Thymus (tissue), 11 donors: ENCODE results near the gene PON3. TPM values are rescaled to one million over a fixed set of nuclear protein-coding genes. Genes with fewer than 3 reads are reported as not detected.

Experiments
- DNase-seq, 9 donors: peaks; one replicate each; pipeline ENCODE4 v3.0.0-alpha.2; 2013; ENCODE audit warnings: low spot score in 9 of 9, low read depth in 6 of 9, missing footprints in 1 of 9
- H3K27ac ChIP-seq, 2 donors: one replicate each; pipeline ENCODE4 v1.5.1; 2013; ENCODE audit warnings: control low read depth in 1 of 2, low read depth in 1 of 2, low read length in 1 of 2, mild to moderate bottlenecking in 1 of 2, moderate library complexity in 1 of 2
- H3K27me3 ChIP-seq, 2 donors: one replicate each; pipeline ENCODE4 v1.5.1; 2013; ENCODE audit warnings: low read length in 1 of 2; ENCODE audit not compliant: control insufficient read depth in 2 of 2, insufficient read depth in 1 of 2
- H3K36me3 ChIP-seq, 2 donors: one replicate each; pipeline ENCODE4 v1.5.1; 2013; ENCODE audit warnings: low read length in 1 of 2, mild to moderate bottlenecking in 1 of 2, moderate library complexity in 1 of 2; ENCODE audit not compliant: control insufficient read depth in 2 of 2, insufficient read depth in 2 of 2
- H3K4me1 ChIP-seq, 2 donors: one replicate each; pipeline ENCODE4 v1.5.1; 2013; ENCODE audit warnings: low read length in 2 of 2; ENCODE audit not compliant: control insufficient read depth in 2 of 2, insufficient read depth in 2 of 2
- H3K4me3 ChIP-seq, 2 donors: one replicate each; pipeline ENCODE4 v1.5.1; 2013; ENCODE audit warnings: low read length in 2 of 2, control low read depth in 1 of 2, mild to moderate bottlenecking in 1 of 2
- H3K9me3 ChIP-seq, 2 donors: one replicate each; pipeline ENCODE4 v1.5.1; 2013; ENCODE audit warnings: low read length in 1 of 2, mild to moderate bottlenecking in 1 of 2; ENCODE audit not compliant: control insufficient read depth in 2 of 2, insufficient read depth in 1 of 2
- whole genome bisulfite sequencing: extraction: QIAGEN DNeasy Blood & Tissue Kit; methylation state at CpG from one replicate; pipeline ENCODE4 v1.1.7; 2013; 5-methylcytosine and 5-hydroxymethylcytosine counted together
- polyA plus RNA-seq: library from polyadenylated mRNA; stranded (reverse); fragments of 200-250 nt; gene quantifications from one replicate; pipeline ENCODE4 v1.2.3, GENCODE V29; 2013
- total RNA-seq: library from RNA; stranded (reverse); fragments of 120-200 nt; gene quantifications from one replicate; pipeline ENCODE4 v1.2.4, GENCODE V29; 2013
- donor health status: healthy.

Gene PON3
- total and polyA plus RNA-seq, 2 donors = 3.2 to 5.5 TPM

- Histone ChIP-seq H3K4me1 (no peaks in the 10 kb centered on the region), H3K9me3 (no peaks in the 10 kb centered on the region), H3K4me3 (no peak overlapping the region), H3K27me3 (no peaks in the 10 kb centered on the region), H3K27ac (no peak overlapping the region), H3K36me3 (no peaks in the 10 kb centered on the region)
- DNase-seq = no peak
Observed at GRCh38 chr7:95421847-95422444, 25.8 kb upstream of the PON3 start.

- H3K27me3 ChIP-seq = no peaks in the 10 kb centered on the region
- peak in 1 of 9 donors; percentile 10 for DNase-seq
- H3K9me3 ChIP-seq = no peaks in the 10 kb centered on the region
- no peaks in the 10 kb centered on the region for H3K36me3 ChIP-seq
- no peak overlapping the region for H3K4me3 ChIP-seq
- 95% methylated on average over 2 of the region's 2 CpGs for WGBS
- H3K4me1 ChIP-seq = no peaks in the 10 kb centered on the region
- H3K27ac ChIP-seq = peak overlapping the region in 1 of 2 donors; percentile 22
Observed at GRCh38 chr7:95421000-95421846, 25.0 kb upstream of the PON3 start.

GRCh38 chr7:95412075-95412474, 15.9 kb upstream of the PON3 start:
- no peak for DNase-seq
- Histone ChIP-seq H3K27me3 (no peaks in the 10 kb centered on the region), H3K27ac (no peak overlapping the region), H3K9me3 (no peaks in the 10 kb centered on the region), H3K36me3 (peaks cover 0 to 2% of the 10 kb centered on the region in 2 donors), H3K4me1 (no peaks in the 10 kb centered on the region), H3K4me3 (no peak overlapping the region)
- 98% methylated on average over 4 of the region's 4 CpGs for WGBS

GRCh38 chr7:95411666-95412065, 15.5 kb upstream of the PON3 start:
- H3K4me1 ChIP-seq = no peaks in the 10 kb centered on the region
- H3K36me3 ChIP-seq = peaks cover 0 to 2% of the 10 kb centered on the region in 2 donors
- no peak for DNase-seq
- WGBS = 96% methylated on average over 4 of the region's 4 CpGs
- no peaks in the 10 kb centered on the region for H3K9me3 ChIP-seq
- H3K4me3 ChIP-seq = no peak overlapping the region
- H3K27ac ChIP-seq = no peak overlapping the region
- no peaks in the 10 kb centered on the region for H3K27me3 ChIP-seq

GRCh38 chr7:95411036-95411435, 14.9 kb upstream of the PON3 start:
- 97% methylated on average over 3 of the region's 3 CpGs for WGBS
- no peak overlapping the region for H3K4me3 ChIP-seq
- H3K4me1 ChIP-seq = no peaks in the 10 kb centered on the region
- no peaks in the 10 kb centered on the region for H3K27me3 ChIP-seq
- no peak overlapping the region for H3K27ac ChIP-seq
- peaks cover 0 to 2% of the 10 kb centered on the region in 2 donors for H3K36me3 ChIP-seq
- no peak for DNase-seq
- no peaks in the 10 kb centered on the region for H3K9me3 ChIP-seq

GRCh38 chr7:95407751-95408150, 11.6 kb upstream of the PON3 start:
- no peak for DNase-seq
- no peaks in the 10 kb centered on the region for H3K9me3 ChIP-seq
- peaks cover 0 to 2% of the 10 kb centered on the region in 2 donors for H3K36me3 ChIP-seq
- no peaks in the 10 kb centered on the region for H3K4me1 ChIP-seq
- H3K4me3 ChIP-seq = no peak overlapping the region
- H3K27ac ChIP-seq = no peak overlapping the region
- WGBS = 70% methylated on average over 2 of the region's 2 CpGs
- no peaks in the 10 kb centered on the region for H3K27me3 ChIP-seq

GRCh38 chr7:95405800-95406199, 9.6 kb upstream of the PON3 start:
- Histone ChIP-seq H3K27me3 (no peaks in the 10 kb centered on the region), H3K9me3 (no peaks in the 10 kb centered on the region), H3K4me3 (no peak overlapping the region), H3K4me1 (no peaks in the 10 kb centered on the region), H3K36me3 (peaks cover 0 to under 1% of the 10 kb centered on the region in 2 donors), H3K27ac (no peak overlapping the region)
- no peak for DNase-seq
- WGBS = 97% methylated on average over 6 of the region's 6 CpGs

- no peak overlapping the region for H3K27ac ChIP-seq
- no peak for DNase-seq
- WGBS = 97% methylated on average over 3 of the region's 3 CpGs
- H3K27me3 ChIP-seq = no peaks in the 10 kb centered on the region
- no peaks in the 10 kb centered on the region for H3K9me3 ChIP-seq
- no peaks in the 10 kb centered on the region for H3K4me1 ChIP-seq
- H3K4me3 ChIP-seq = no peak overlapping the region
- no peaks in the 10 kb centered on the region for H3K36me3 ChIP-seq
Observed at GRCh38 chr7:95405208-95405607, 9.0 kb upstream of the PON3 start.

- 82% methylated on average over 4 of the region's 4 CpGs for WGBS
- Histone ChIP-seq H3K9me3 (no peaks in the 10 kb centered on the region), H3K4me1 (no peaks in the 10 kb centered on the region), H3K4me3 (no peak overlapping the region), H3K27me3 (no peaks in the 10 kb centered on the region), H3K36me3 (no peaks in the 10 kb centered on the region), H3K27ac (no peak overlapping the region)
- no peak for DNase-seq
Observed at GRCh38 chr7:95404316-95404865, 8.2 kb upstream of the PON3 start.
